ENCODE measurements around the gene SNX21. TPM values are rescaled to one million over a fixed set of nuclear protein-coding genes. Genes with fewer than 3 reads are reported as not detected.

SNX21 gene
- total RNA-seq, 1 experiment from 2014 or later = 11.9 TPM

GRCh38 chr20:45878076-45878761 is 44.6 kb downstream of the SNX21 start:
- ChIA-PET CTCF (no interaction called here), RAD21 (ENCODE audit: low non-redundant PET in 1 of 2, low total read pairs in 2 of 2, uncharacterized antibody in 2 of 2, unreplicated experiment in 2 of 2) (no interaction called here), POLR2A (no interaction called here)
- H3K4me2 ChIP-seq (ENCODE audit: low read length) = no peak overlapping the region
- H3K9me2 ChIP-seq (ENCODE audit: insufficient read depth) = no peaks in the 10 kb centered on the region
- H3K9me3 ChIP-seq (ENCODE audit: control insufficient read depth in 1 of 2, insufficient read depth in 1 of 2, low read depth in 1 of 2, low read length in 2 of 2) = no peaks in the 10 kb centered on the region
- no peaks in the 10 kb centered on the region for H4K20me1 ChIP-seq (ENCODE audit: insufficient read depth)
- 0 out of 4 replicates have a peak, but pooled peaks cover 0 to 8% of the 10 kb centered on the region in 2 experiments for H3K4me1 ChIP-seq (ENCODE audit: control insufficient read depth in 1 of 2, insufficient read depth in 2 of 2, low read length in 2 of 2)
- no peak overlapping the region for H3K9ac ChIP-seq (ENCODE audit: low read length)
- no TSS peak for BruUV-seq (replicated peaks)
- no peak overlapping the region for H3K4me3 ChIP-seq (replicated peaks in 1 of 2; ENCODE audit: low read depth in 1 of 2, low read length in 2 of 2)
- H2AFZ ChIP-seq (ENCODE audit: low read depth, low read length, poor library complexity, severe bottlenecking) = no peak overlapping the region
- peaks cover 16% of the 10 kb centered on the region for H3K79me2 ChIP-seq (ENCODE audit: insufficient read depth, low read length)
- no peak for TF ChIP-seq EZH2phosphoT487 (IDR thresholded peaks at IDR 0.05; ENCODE audit: borderline replicate concordance)
- TF ChIP-seq ATF3 (IDR thresholded peaks at IDR 0.05) = no peak
- TF ChIP-seq YY1 (IDR thresholded peaks at IDR 0.05; ENCODE audit: extremely low read depth, insufficient replicate concordance, low read depth, low read length) = no peak
- TF ChIP-seq ZFX (IDR thresholded peaks at IDR 0.05) = no peak
- no peak for TF ChIP-seq RAD21 (IDR thresholded peaks at IDR 0.05; ENCODE audit: low read depth)
- no peak for TF ChIP-seq SP1 (IDR thresholded peaks at IDR 0.05; ENCODE audit: low read depth)
- no peak for TF ChIP-seq CEBPB (IDR thresholded peaks at IDR 0.05; ENCODE audit: low read depth)
- TF ChIP-seq POLR2AphosphoS5 (IDR thresholded peaks at IDR 0.05; ENCODE audit: low read depth, low read length) = no peak
- TF ChIP-seq CBX3 (IDR thresholded peaks at IDR 0.05; ENCODE audit: low read depth) = no peak
- TF ChIP-seq ELF1 (IDR thresholded peaks at IDR 0.05; ENCODE audit: borderline replicate concordance, low read depth) = no peak
- H3K27ac ChIP-seq (ENCODE audit: low read depth, low read length) = no peak overlapping the region
- no peaks in the 10 kb centered on the region for H3K27me3 ChIP-seq (ENCODE audit: insufficient read depth, low read length)
- no peak for DNase-seq (ENCODE audit: low read depth, low spot score)
- peaks cover 3 to 10% of the 10 kb centered on the region in 2 experiments; a peak in 1 of 4 replicates for H3K36me3 ChIP-seq (ENCODE audit: control insufficient read depth in 1 of 2, insufficient read depth in 2 of 2, low read length in 2 of 2)
- ATAC-seq = no peak
- intact Hi-C loops (cut with micrococcal nuclease) = no loop called here
